NCI-H1417 (cell line): Measurements from ENCODE around the gene SLC13A5.
A peak's percentile ranks its signal among the peaks of the same experiment; 100 is the strongest.
"Not testable (repeated sequence)": the region's sequence is repeated elsewhere in the genome, so short reads cannot be mapped to it uniquely, and the experiment has no call there.

Experiments used
- DNase-seq, 3 experiments: peaks; one replicate each; lab custom pipeline; 2025; lab: John Stamatoyannopoulos, UW

The SLC13A5 gene

GRCh38 chr17:6711081-6711674 lies 2.0 kb downstream of the SLC13A5 start:
- DNase-seq = no peak

GRCh38 chr17:6710317-6710716 lies 2.9 kb downstream of the SLC13A5 start:
- no peak for DNase-seq

- DNase-seq = no peak
Observed at GRCh38 chr17:6708357-6708961, 4.7 kb downstream of the SLC13A5 start.

GRCh38 chr17:6706996-6707395 lies 6.2 kb downstream of the SLC13A5 start:
- DNase-seq = no peak

GRCh38 chr17:6706499-6706898 lies 6.7 kb downstream of the SLC13A5 start:
- DNase-seq = no peak

- no peak for DNase-seq
Observed at GRCh38 chr17:6704470-6705052, 8.6 kb downstream of the SLC13A5 start.

GRCh38 chr17:6703751-6704150 lies 9.4 kb downstream of the SLC13A5 start:
- no peak for DNase-seq

- DNase-seq = no peak
Observed at GRCh38 chr17:6702567-6703215, 10.5 kb downstream of the SLC13A5 start.

- DNase-seq = no peak
Observed at GRCh38 chr17:6701719-6702118, 11.4 kb downstream of the SLC13A5 start.

GRCh38 chr17:6700948-6701307 lies 12.2 kb downstream of the SLC13A5 start:
- DNase-seq = peak in 1 of 3 experiments; percentile 31

- no peak for DNase-seq
Observed at GRCh38 chr17:6699997-6700947, 12.9 kb downstream of the SLC13A5 start.

GRCh38 chr17:6698004-6698403 lies 15.2 kb downstream of the SLC13A5 start:
- no peak for DNase-seq

- DNase-seq = no peak
Observed at GRCh38 chr17:6696906-6697305, 16.3 kb downstream of the SLC13A5 start.

- DNase-seq = no peak
Observed at GRCh38 chr17:6695565-6695964, 17.6 kb downstream of the SLC13A5 start.

GRCh38 chr17:6695051-6695450 lies 18.1 kb downstream of the SLC13A5 start:
- DNase-seq = no peak

- not testable (repeated sequence) for DNase-seq
Observed at GRCh38 chr17:6691958-6692357, 21.2 kb downstream of the SLC13A5 start.

GRCh38 chr17:6691546-6691945 lies 21.6 kb downstream of the SLC13A5 start:
- DNase-seq = no peak

- no peak for DNase-seq
Observed at GRCh38 chr17:6690641-6691040, 22.5 kb downstream of the SLC13A5 start.

GRCh38 chr17:6688944-6689343 lies 24.2 kb downstream of the SLC13A5 start:
- no peak for DNase-seq

- DNase-seq = no peak
Observed at GRCh38 chr17:6686026-6686425, 27.1 kb downstream of the SLC13A5 start.

- DNase-seq = no peak
Observed at GRCh38 chr17:6684881-6685767, 28.0 kb downstream of the SLC13A5 start.
